MV-4-11 (cell line): ENCODE data around the gene BLID.

Experiments
- DNase-seq: peaks from one replicate; lab custom pipeline; 2025; lab: John Stamatoyannopoulos, UW

BLID gene

GRCh38 chr11:122115524-122116379 is at the start of gene BLID:
Gene BLID, minus strand, starts transcription at chr11:122116215. Its CDS starts 293 bp downstream, at chr11:122115922.
- no peak for DNase-seq

- no peak for DNase-seq
These were observed 47.2 kb upstream of the BLID start for GRCh38 chr11:122163053-122163819.

GRCh38 chr11:122162095-122162494 is 46.1 kb upstream of the BLID start:
- no peak for DNase-seq

GRCh38 chr11:122160841-122161590 is 45.0 kb upstream of the BLID start:
- no peak for DNase-seq

GRCh38 chr11:122159861-122160260 is 43.8 kb upstream of the BLID start:
- DNase-seq: no peak

- no peak for DNase-seq
These were observed 43.2 kb upstream of the BLID start for GRCh38 chr11:122159173-122159721.

- no peak for DNase-seq
These were observed 42.2 kb upstream of the BLID start for GRCh38 chr11:122158171-122158570.

GRCh38 chr11:122157653-122158161 is 41.7 kb upstream of the BLID start:
- DNase-seq: no peak

GRCh38 chr11:122156940-122157382 is 40.9 kb upstream of the BLID start:
- no peak for DNase-seq

- no peak for DNase-seq
These were observed 39.9 kb upstream of the BLID start for GRCh38 chr11:122155765-122156527.

GRCh38 chr11:122154994-122155393 is 39.0 kb upstream of the BLID start:
- DNase-seq: no peak

GRCh38 chr11:122154227-122154626 is 38.2 kb upstream of the BLID start:
- no peak for DNase-seq

GRCh38 chr11:122153746-122154145 is 37.7 kb upstream of the BLID start:
- no peak for DNase-seq

- DNase-seq: no peak
These were observed 34.5 kb upstream of the BLID start for GRCh38 chr11:122150216-122151124.

GRCh38 chr11:122149202-122149601 is 33.2 kb upstream of the BLID start:
- DNase-seq: no peak

GRCh38 chr11:122146475-122146874 is 30.5 kb upstream of the BLID start:
- no peak for DNase-seq

- DNase-seq: no peak
These were observed 29.8 kb upstream of the BLID start for GRCh38 chr11:122145715-122146274.

GRCh38 chr11:122144752-122145151 is 28.7 kb upstream of the BLID start:
- no peak for DNase-seq

- no peak for DNase-seq
These were observed 25.7 kb upstream of the BLID start for GRCh38 chr11:122141725-122142124.

GRCh38 chr11:122140500-122140899 is 24.5 kb upstream of the BLID start:
- DNase-seq: no peak
